PC-3 (cell line): ENCODE data around the gene ENAM.

Source experiments
- CTCF ChIP-seq: fragments of 300-600 bp; sonication (generic); conservative IDR thresholded peaks from 2 replicates; pipeline ENCODE4 v1.5.1; 2017; ENCODE audit warnings: antibody characterized with exemption, low read depth, mild to moderate bottlenecking, low read length
- EZH2phosphoT487 ChIP-seq: fragments of 300-600 bp; sonication (generic); IDR thresholded peaks from 2 replicates; pipeline ENCODE4 v1.6.1; 2018; ENCODE audit warnings: mild to moderate bottlenecking, antibody characterized with exemption, low read length, borderline replicate concordance

- TF ChIP-seq EZH2phosphoT487 (no peak), CTCF (no peak)
These were observed 1.6 kb downstream of the ENAM start for GRCh38 chr4:70630162-70630561.
